ENCODE data around the gene ATP2B1. TPM values are rescaled to one million over a fixed set of nuclear protein-coding genes. Genes with fewer than 3 reads are reported as not detected.

Gene ATP2B1
- total and polyA plus RNA-seq, 2 of the 13 experiments (the other 11 are each of a cell fraction or from before 2014, with no cell fraction given) = 12.1 to 60.2 TPM

DNA sequence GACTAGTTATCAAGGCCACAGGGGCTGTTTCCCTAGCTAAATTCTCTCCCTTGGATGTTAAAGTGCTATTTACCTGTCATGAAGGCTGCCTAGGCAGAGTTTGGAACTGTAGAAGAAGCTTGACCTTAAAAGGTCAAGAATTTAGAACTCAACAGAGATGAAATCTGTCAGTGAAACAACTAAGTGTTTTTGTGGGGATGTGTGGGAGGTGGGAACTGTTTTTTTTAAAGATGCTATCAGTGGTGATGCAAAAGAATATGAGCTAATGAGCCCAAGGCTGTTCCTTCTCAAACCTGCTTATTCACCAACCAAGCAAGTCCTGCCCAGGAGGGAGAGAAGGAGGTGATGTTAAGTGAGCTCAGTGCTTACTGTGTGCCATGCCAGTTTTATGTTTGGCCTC lies 142.0 kb downstream of the ATP2B1 start:
- in situ Hi-C loops (cut with HindIII; ENCODE audit: extremely low pct_ligation_motif_present, low pct_unique_long_range_greater_than_20kb) = no loop called here
- intact Hi-C loops (cut with micrococcal nuclease; ENCODE audit: unreplicated experiment) = no loop called here
- ATAC-seq (no peak), DNase-seq (ENCODE audit: low spot score) (no peak), FAIRE-seq (no peak)
- TF ChIP-seq CHD2 (IDR thresholded peaks at IDR 0.05; ENCODE audit: low read depth, low read length) = no peak
- TF ChIP-seq ZNF10 (CRISPR knock-in tag; IDR thresholded peaks at IDR 0.05; ENCODE audit: borderline replicate concordance, low read depth) = no peak
- no peak for TF ChIP-seq RFX1 (IDR thresholded peaks at IDR 0.05)
- TF ChIP-seq, protein P1, sequence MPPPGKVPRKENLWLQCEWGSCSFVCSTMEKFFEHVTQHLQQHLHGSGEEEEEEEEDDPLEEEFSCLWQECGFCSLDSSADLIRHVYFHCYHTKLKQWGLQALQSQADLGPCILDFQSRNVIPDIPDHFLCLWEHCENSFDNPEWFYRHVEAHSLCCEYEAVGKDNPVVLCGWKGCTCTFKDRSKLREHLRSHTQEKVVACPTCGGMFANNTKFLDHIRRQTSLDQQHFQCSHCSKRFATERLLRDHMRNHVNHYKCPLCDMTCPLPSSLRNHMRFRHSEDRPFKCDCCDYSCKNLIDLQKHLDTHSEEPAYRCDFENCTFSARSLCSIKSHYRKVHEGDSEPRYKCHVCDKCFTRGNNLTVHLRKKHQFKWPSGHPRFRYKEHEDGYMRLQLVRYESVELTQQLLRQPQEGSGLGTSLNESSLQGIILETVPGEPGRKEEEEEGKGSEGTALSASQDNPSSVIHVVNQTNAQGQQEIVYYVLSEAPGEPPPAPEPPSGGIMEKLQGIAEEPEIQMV (CRISPR knock-in tag; IDR thresholded peaks at IDR 0.05; ENCODE audit: low read depth) = no peak
- no peak for TF ChIP-seq BRF2 (CRISPR knock-in tag; IDR thresholded peaks at IDR 0.05)
- no peak for TF ChIP-seq KLF12 (CRISPR knock-in tag; IDR thresholded peaks at IDR 0.05; ENCODE audit: borderline replicate concordance)
- TF ChIP-seq TCF7 (IDR thresholded peaks at IDR 0.05; ENCODE audit: low read depth) = no peak
- no peak for TF ChIP-seq HES4 (CRISPR knock-in tag; IDR thresholded peaks at IDR 0.05; ENCODE audit: borderline replicate concordance)
- TF ChIP-seq, protein P2, sequence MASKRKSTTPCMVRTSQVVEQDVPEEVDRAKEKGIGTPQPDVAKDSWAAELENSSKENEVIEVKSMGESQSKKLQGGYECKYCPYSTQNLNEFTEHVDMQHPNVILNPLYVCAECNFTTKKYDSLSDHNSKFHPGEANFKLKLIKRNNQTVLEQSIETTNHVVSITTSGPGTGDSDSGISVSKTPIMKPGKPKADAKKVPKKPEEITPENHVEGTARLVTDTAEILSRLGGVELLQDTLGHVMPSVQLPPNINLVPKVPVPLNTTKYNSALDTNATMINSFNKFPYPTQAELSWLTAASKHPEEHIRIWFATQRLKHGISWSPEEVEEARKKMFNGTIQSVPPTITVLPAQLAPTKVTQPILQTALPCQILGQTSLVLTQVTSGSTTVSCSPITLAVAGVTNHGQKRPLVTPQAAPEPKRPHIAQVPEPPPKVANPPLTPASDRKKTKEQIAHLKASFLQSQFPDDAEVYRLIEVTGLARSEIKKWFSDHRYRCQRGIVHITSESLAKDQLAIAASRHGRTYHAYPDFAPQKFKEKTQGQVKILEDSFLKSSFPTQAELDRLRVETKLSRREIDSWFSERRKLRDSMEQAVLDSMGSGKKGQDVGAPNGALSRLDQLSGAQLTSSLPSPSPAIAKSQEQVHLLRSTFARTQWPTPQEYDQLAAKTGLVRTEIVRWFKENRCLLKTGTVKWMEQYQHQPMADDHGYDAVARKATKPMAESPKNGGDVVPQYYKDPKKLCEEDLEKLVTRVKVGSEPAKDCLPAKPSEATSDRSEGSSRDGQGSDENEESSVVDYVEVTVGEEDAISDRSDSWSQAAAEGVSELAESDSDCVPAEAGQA (IDR thresholded peaks at IDR 0.05; ENCODE audit: low read depth) = no peak
- TF ChIP-seq, protein P2 (CRISPR knock-in tag; IDR thresholded peaks at IDR 0.05; ENCODE audit: borderline replicate concordance) = no peak
- no peak for TF ChIP-seq ZNF572 (CRISPR knock-in tag; IDR thresholded peaks at IDR 0.05)
- TF ChIP-seq, protein P3, sequence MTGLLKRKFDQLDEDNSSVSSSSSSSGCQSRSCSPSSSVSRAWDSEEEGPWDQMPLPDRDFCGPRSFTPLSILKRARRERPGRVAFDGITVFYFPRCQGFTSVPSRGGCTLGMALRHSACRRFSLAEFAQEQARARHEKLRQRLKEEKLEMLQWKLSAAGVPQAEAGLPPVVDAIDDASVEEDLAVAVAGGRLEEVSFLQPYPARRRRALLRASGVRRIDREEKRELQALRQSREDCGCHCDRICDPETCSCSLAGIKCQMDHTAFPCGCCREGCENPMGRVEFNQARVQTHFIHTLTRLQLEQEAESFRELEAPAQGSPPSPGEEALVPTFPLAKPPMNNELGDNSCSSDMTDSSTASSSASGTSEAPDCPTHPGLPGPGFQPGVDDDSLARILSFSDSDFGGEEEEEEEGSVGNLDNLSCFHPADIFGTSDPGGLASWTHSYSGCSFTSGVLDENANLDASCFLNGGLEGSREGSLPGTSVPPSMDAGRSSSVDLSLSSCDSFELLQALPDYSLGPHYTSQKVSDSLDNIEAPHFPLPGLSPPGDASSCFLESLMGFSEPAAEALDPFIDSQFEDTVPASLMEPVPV (CRISPR knock-in tag; IDR thresholded peaks at IDR 0.05) = no peak
- TF ChIP-seq ZNF441 (CRISPR knock-in tag; IDR thresholded peaks at IDR 0.05; ENCODE audit: borderline replicate concordance) = no peak
- no peaks in the 10 kb centered on the region for H3K79me2 ChIP-seq (ENCODE audit: insufficient read depth, low read length)
- H2AFZ ChIP-seq (ENCODE audit: low read length) = no peak overlapping the region
- no TSS peak for BruUV-seq (replicated peaks)
- no peaks in the 10 kb centered on the region for H4K20me1 ChIP-seq (ENCODE audit: insufficient read depth, low read length)
- no peak overlapping the region for H3K4me2 ChIP-seq (ENCODE audit: low read depth, low read length)
- peaks cover 0 to 3% of the 10 kb centered on the region in 2 experiments; a peak in 1 of 5 replicates for H3K27me3 ChIP-seq (ENCODE audit: control insufficient read depth in 1 of 2, insufficient read depth in 2 of 2, low read length in 2 of 2)
- no peak overlapping the region for H3K4me3 ChIP-seq (replicated peaks in 1 of 3; ENCODE audit: insufficient read depth in 1 of 3, low read depth in 2 of 3, low read length in 3 of 3)
- H3K27ac ChIP-seq (ENCODE audit: extremely low read length, insufficient read depth, low read length) = no peak overlapping the region
- CTCF ChIA-PET (ENCODE audit: low intra/inter-chr PET ratio, low total read pairs) = no interaction called here
- no peaks in the 10 kb centered on the region for H3K36me3 ChIP-seq (replicated peaks in 1 of 2; ENCODE audit: control insufficient read depth in 1 of 2, insufficient read depth in 2 of 2, low read length in 2 of 2)
- no peaks in the 10 kb centered on the region for H3K9me3 ChIP-seq (ENCODE audit: low read length)
- no peaks in the 10 kb centered on the region for H3K4me1 ChIP-seq (ENCODE audit: insufficient read depth, low read length)
- no peak overlapping the region for H3K9ac ChIP-seq (ENCODE audit: insufficient read depth, low read depth, low read length)
- POLR2A ChIA-PET = no interaction called here
